GM12878 (cell line): ENCODE results near the gene HHAT. TPM values are rescaled to one million over a fixed set of nuclear protein-coding genes. Genes with fewer than 3 reads are reported as not detected.

ENCODE experiments used
- CBFB ChIP-seq: IDR thresholded peaks from 2 replicates; pipeline ENCODE4 v1.6.1; 2016; ENCODE audit warnings: antibody characterized with exemption, low read depth
- CEBPB ChIP-seq, 2 experiments: fragments of 150-350 bp in 1 of 2; IDR thresholded peaks; 2 replicates each; pipeline ENCODE4 v1.6.1; 2012 to 2014; ENCODE audit warnings: low read depth in 2 of 2, low read length in 2 of 2, borderline replicate concordance in 1 of 2, inconsistent platforms in 1 of 2
- EP300 ChIP-seq, 2 experiments: fragments of 150-350 bp in 1 of 2; IDR thresholded peaks; 2 replicates each; pipeline ENCODE4 v1.6.1; 2011 to 2012; ENCODE audit warnings: low read depth in 2 of 2, low read length in 2 of 2, borderline replicate concordance in 1 of 2, improper control_type of control experiment in 1 of 2, inconsistent platforms in 1 of 2; ENCODE audit not compliant: control insufficient read depth in 1 of 2
- ESRRA ChIP-seq: IDR thresholded peaks from 2 replicates; pipeline ENCODE4 v1.6.1; 2012; ENCODE audit warnings: mild to moderate bottlenecking, low read length, improper control_type of control experiment
- KLF5 ChIP-seq: fragments of 450-650 bp; IDR thresholded peaks from 2 replicates; pipeline ENCODE4 v1.6.1; 2014; ENCODE audit warnings: mild to moderate bottlenecking; ENCODE audit not compliant: partially characterized antibody
- NFYB ChIP-seq: IDR thresholded peaks from 2 replicates; pipeline ENCODE4 v1.6.1; 2011; ENCODE audit warnings: low read depth, mild to moderate bottlenecking, low read length, improper control_type of control experiment, moderate library complexity; ENCODE audit not compliant: insufficient read depth
- RAD51 ChIP-seq: fragments of 450-650 bp; IDR thresholded peaks from 2 replicates; pipeline ENCODE4 v1.6.1; 2016; ENCODE audit warnings: moderate library complexity, mild to moderate bottlenecking, inconsistent platforms
- SMC3 ChIP-seq: IDR thresholded peaks from 2 replicates; pipeline ENCODE4 v1.6.1; 2011; ENCODE audit warnings: low read length, improper control_type of control experiment, borderline replicate concordance
- TARDBP ChIP-seq: IDR thresholded peaks from 2 replicates; pipeline ENCODE4 v1.6.1; 2016; ENCODE audit warnings: borderline replicate concordance
- polyA plus RNA-seq, 11 experiments: library from polyadenylated mRNA; depleted of rRNA in 4 of 11; unstranded in 6 of 11; stranded (reverse) in 5 of 11; fragments of >200 nt; fragmentation: Nextera tagmentation in 4 of 11; fragmentation: Illumina TruSeq in 1 of 11; extraction: Ambion mirVana in 4 of 11; extraction: Trizol in 1 of 11; gene quantifications; 1 replicate in 1 of 11; 2 replicates in 10 of 11; pipeline versions ENCODE4 v1.2.1 to v1.2.3, GENCODE V29; 2011 to 2016; ENCODE audit warnings: inconsistent platforms in 2 of 11, missing spikeins in 2 of 11, low read depth in 1 of 11
- total RNA-seq, 4 experiments: library from RNA; depleted of rRNA in 3 of 4; stranded (reverse); fragments of >200 nt in 3 of 4; fragmentation: Illumina TruSeq in 1 of 4; extraction: Trizol in 1 of 4; gene quantifications; 2 replicates each; pipeline versions ENCODE4 v1.2.1 to v1.2.3, GENCODE V29; 2013 to 2021
- TF ChIP-seq, protein P1 (sequence below): IDR thresholded peaks from 2 replicates; pipeline ENCODE4 v1.6.1; 2012; ENCODE audit warnings: improper control_type of control experiment, low read depth, low read length; ENCODE audit not compliant: insufficient replicate concordance
- TF ChIP-seq, protein P2 (sequence below): fragments of 450-650 bp; IDR thresholded peaks from 2 replicates; pipeline ENCODE4 v1.6.1; 2016; ENCODE audit warnings: mild to moderate bottlenecking

Gene HHAT
- total and polyA plus RNA-seq, 10 of the 15 experiments (the other 5 are each of a cell fraction or from before 2014, with no cell fraction given): 1.2 to 37.6 (median 2.6) TPM

DNA sequence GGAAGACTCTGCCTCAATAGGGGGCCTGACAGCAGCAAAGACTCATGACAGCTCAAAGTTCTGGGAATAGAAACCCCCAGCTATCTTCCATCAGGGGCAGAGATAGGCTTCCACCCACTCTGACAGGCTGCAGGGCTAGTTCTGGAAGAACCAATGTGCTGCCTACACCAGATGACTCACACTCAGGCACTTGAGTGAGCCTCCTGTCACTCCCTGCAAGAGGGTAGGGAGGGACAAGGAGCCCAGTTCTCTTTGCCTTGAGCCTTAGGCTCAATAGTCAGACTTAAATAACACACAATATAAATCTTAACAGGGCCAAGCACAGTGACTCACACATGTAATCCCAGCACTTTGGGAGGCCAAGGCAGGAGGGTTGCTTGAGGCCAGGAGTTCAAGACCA is 386.4 kb downstream of the HHAT start (continued):
- TF ChIP-seq, protein P1, sequence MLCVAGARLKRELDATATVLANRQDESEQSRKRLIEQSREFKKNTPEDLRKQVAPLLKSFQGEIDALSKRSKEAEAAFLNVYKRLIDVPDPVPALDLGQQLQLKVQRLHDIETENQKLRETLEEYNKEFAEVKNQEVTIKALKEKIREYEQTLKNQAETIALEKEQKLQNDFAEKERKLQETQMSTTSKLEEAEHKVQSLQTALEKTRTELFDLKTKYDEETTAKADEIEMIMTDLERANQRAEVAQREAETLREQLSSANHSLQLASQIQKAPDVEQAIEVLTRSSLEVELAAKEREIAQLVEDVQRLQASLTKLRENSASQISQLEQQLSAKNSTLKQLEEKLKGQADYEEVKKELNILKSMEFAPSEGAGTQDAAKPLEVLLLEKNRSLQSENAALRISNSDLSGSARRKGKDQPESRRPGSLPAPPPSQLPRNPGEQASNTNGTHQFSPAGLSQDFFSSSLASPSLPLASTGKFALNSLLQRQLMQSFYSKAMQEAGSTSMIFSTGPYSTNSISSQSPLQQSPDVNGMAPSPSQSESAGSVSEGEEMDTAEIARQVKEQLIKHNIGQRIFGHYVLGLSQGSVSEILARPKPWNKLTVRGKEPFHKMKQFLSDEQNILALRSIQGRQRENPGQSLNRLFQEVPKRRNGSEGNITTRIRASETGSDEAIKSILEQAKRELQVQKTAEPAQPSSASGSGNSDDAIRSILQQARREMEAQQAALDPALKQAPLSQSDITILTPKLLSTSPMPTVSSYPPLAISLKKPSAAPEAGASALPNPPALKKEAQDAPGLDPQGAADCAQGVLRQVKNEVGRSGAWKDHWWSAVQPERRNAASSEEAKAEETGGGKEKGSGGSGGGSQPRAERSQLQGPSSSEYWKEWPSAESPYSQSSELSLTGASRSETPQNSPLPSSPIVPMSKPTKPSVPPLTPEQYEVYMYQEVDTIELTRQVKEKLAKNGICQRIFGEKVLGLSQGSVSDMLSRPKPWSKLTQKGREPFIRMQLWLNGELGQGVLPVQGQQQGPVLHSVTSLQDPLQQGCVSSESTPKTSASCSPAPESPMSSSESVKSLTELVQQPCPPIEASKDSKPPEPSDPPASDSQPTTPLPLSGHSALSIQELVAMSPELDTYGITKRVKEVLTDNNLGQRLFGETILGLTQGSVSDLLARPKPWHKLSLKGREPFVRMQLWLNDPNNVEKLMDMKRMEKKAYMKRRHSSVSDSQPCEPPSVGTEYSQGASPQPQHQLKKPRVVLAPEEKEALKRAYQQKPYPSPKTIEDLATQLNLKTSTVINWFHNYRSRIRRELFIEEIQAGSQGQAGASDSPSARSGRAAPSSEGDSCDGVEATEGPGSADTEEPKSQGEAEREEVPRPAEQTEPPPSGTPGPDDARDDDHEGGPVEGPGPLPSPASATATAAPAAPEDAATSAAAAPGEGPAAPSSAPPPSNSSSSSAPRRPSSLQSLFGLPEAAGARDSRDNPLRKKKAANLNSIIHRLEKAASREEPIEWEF: no peak
- TF ChIP-seq SMC3 (no peak), CBFB (no peak), KLF5 (no peak), TARDBP (no peak), ESRRA (no peak), RAD51 (no peak), EP300 (IDR thresholded peaks at IDR 0.05; ENCODE audit: borderline replicate concordance in 1 of 2, control insufficient read depth in 1 of 2, low read depth in 2 of 2, low read length in 2 of 2) (no peak), CEBPB (IDR thresholded peaks at IDR 0.05; ENCODE audit: borderline replicate concordance in 1 of 2, low read depth in 2 of 2, low read length in 2 of 2) (no peak), NFYB (no peak)
- TF ChIP-seq, protein P2, sequence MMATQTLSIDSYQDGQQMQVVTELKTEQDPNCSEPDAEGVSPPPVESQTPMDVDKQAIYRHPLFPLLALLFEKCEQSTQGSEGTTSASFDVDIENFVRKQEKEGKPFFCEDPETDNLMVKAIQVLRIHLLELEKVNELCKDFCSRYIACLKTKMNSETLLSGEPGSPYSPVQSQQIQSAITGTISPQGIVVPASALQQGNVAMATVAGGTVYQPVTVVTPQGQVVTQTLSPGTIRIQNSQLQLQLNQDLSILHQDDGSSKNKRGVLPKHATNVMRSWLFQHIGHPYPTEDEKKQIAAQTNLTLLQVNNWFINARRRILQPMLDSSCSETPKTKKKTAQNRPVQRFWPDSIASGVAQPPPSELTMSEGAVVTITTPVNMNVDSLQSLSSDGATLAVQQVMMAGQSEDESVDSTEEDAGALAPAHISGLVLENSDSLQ: no peak
